ENCODE data around the gene SLC18A2. TPM values are rescaled to one million over a fixed set of nuclear protein-coding genes. Genes with fewer than 3 reads are reported as not detected.
"Not testable (repeated sequence)": the region's sequence is repeated elsewhere in the genome, so short reads cannot be mapped to it uniquely, and the experiment has no call there.

SLC18A2 gene
- total and polyA plus RNA-seq, 11 donors, result 0.06 to 0.32 (median 0.16) TPM; not detected in 3

GRCh38 chr10:117223693-117224430 lies 17.1 kb upstream of the SLC18A2 start:
- TF ChIP-seq CTCF (IDR thresholded peaks at IDR 0.05), result no peak
- no peak for TF ChIP-seq POLR2A (IDR thresholded peaks at IDR 0.05)
- DNase-seq, result no peak
- intact Hi-C loops (cut with DNase I), result loop anchor here in 2 of 10 donors (10.0 kb wide), 2 partner anchors 91 to 221 kb away; no protein-coding TSS in a partner anchor
- 81 to 88% (median 82%) methylated on average over 7 of the region's 7 CpGs for WGBS, 4 donors
- no peak overlapping the region for H3K27ac ChIP-seq
- peaks cover 0 to 56% (median 7%) of the 10 kb centered on the region in 9 donors for H3K27me3 ChIP-seq
- H3K9me3 ChIP-seq, result no peaks in the 10 kb centered on the region
- no peak for ATAC-seq
- H3K4me3 ChIP-seq, result no peak overlapping the region
- H3K4me1 ChIP-seq, result no peaks in the 10 kb centered on the region
- no peaks in the 10 kb centered on the region for H3K36me3 ChIP-seq

- Histone ChIP-seq H3K4me3 (no peak overlapping the region), H3K4me1 (no peaks in the 10 kb centered on the region), H3K27me3 (peaks cover 0 to 60% (median 8%) of the 10 kb centered on the region in 9 donors), H3K36me3 (no peaks in the 10 kb centered on the region), H3K27ac (no peak overlapping the region), H3K9me3 (no peaks in the 10 kb centered on the region)
- ATAC-seq, result no peak
- intact Hi-C loops (cut with DNase I), result loop anchor here in 2 of 10 donors (10.0 kb wide), 2 partner anchors 90 to 220 kb away; no protein-coding TSS in a partner anchor
- TF ChIP-seq CTCF (IDR thresholded peaks at IDR 0.05), result no peak
- no peak for TF ChIP-seq POLR2A (IDR thresholded peaks at IDR 0.05)
- no peak for DNase-seq
- 56 to 80% (median 75%) methylated on average over 3 of the region's 3 CpGs for WGBS, 4 donors
Observed at GRCh38 chr10:117224881-117225280, 16.0 kb upstream of the SLC18A2 start.

- H3K9me3 ChIP-seq, result no peaks in the 10 kb centered on the region
- WGBS, 4 donors, result 25 to 33% (median 30%) methylated on average over 10 of the region's 10 CpGs
- intact Hi-C loops (cut with DNase I), result loop anchor here in 2 of 10 donors (10.0 kb wide), 2 partner anchors 88 to 218 kb away; no protein-coding TSS in a partner anchor
- DNase-seq (no peak), ATAC-seq (no peak)
- H3K4me3 ChIP-seq, result no peak overlapping the region
- peaks cover 0 to 66% (median 12%) of the 10 kb centered on the region in 9 donors for H3K27me3 ChIP-seq
- H3K36me3 ChIP-seq, result no peaks in the 10 kb centered on the region
- peak in 1 of 12 donors; percentile 12 for TF ChIP-seq CTCF (IDR thresholded peaks at IDR 0.05)
- no peak for TF ChIP-seq POLR2A (IDR thresholded peaks at IDR 0.05)
- no peak overlapping the region for H3K27ac ChIP-seq
- no peaks in the 10 kb centered on the region for H3K4me1 ChIP-seq
Observed at GRCh38 chr10:117226813-117227451, 14.0 kb upstream of the SLC18A2 start.

- peaks cover 0 to 76% (median 12%) of the 10 kb centered on the region in 9 donors for H3K27me3 ChIP-seq
- intact Hi-C loops (cut with DNase I), result loop anchor here in 2 of 10 donors (10.0 kb wide), 2 partner anchors 87 to 217 kb away; no protein-coding TSS in a partner anchor
- ATAC-seq (no peak), DNase-seq (no peak)
- H3K4me3 ChIP-seq, result no peak overlapping the region
- TF ChIP-seq CTCF (IDR thresholded peaks at IDR 0.05) (no peak), POLR2A (IDR thresholded peaks at IDR 0.05) (no peak)
- H3K9me3 ChIP-seq, result no peaks in the 10 kb centered on the region
- H3K27ac ChIP-seq, result no peak overlapping the region
- H3K36me3 ChIP-seq, result no peaks in the 10 kb centered on the region
- H3K4me1 ChIP-seq, result no peaks in the 10 kb centered on the region
Observed at GRCh38 chr10:117228210-117228609, 12.7 kb upstream of the SLC18A2 start.

GRCh38 chr10:117230107-117230506 lies 10.8 kb upstream of the SLC18A2 start:
- H3K4me3 ChIP-seq; H3K4me1 ChIP-seq; H3K27ac ChIP-seq; intact Hi-C loops (cut with DNase I); DNase-seq; H3K36me3 ChIP-seq; ATAC-seq; H3K9me3 ChIP-seq: not testable (repeated sequence)
- WGBS, 4 donors, result 88 to 93% (median 92%) methylated on average over 4 of the region's 4 CpGs
- peaks cover 0 to 63% (median 12%) of the 10 kb centered on the region in 9 donors for H3K27me3 ChIP-seq
